Upper lobe of left lung (tissue), 6 donors: Measurements from ENCODE around the gene RRAGA. TPM values are rescaled to one million over a fixed set of nuclear protein-coding genes. Genes with fewer than 3 reads are reported as not detected.
A peak's percentile ranks its signal among the peaks of the same experiment; 100 is the strongest.

Experiments
- ATAC-seq, 2 donors: fragments of 200-7000 bp; cut with Tn5 transposase; one replicate each; pipeline ENCODE4 v1.9.1; 2022; ENCODE audit warnings: mild to moderate bottlenecking in 2 of 2, moderate library complexity in 2 of 2; ENCODE audit not compliant: low FRiP score in 2 of 2
- DNase-seq, 2 donors: peaks; one replicate each; pipeline ENCODE4 v3.0.0-alpha.2; 2019 to 2020
- H3K27ac ChIP-seq, 4 donors: fragments of 200-600 bp; sonication (generic); one replicate each; pipeline ENCODE4 v1.5.1; 2016 to 2019
- H3K27me3 ChIP-seq, 4 donors: fragments of 200-600 bp; sonication (generic); one replicate each; pipeline ENCODE4 v1.5.1; 2017 to 2019
- H3K36me3 ChIP-seq, 4 donors: fragments of 200-600 bp; sonication (generic); one replicate each; pipeline ENCODE4 v1.5.1; 2016 to 2019
- H3K4me1 ChIP-seq, 4 donors: fragments of 200-600 bp; sonication (generic); one replicate each; pipeline ENCODE4 v1.5.1; 2018 to 2019
- H3K4me3 ChIP-seq, 4 donors: fragments of 200-600 bp; sonication (generic); one replicate each; pipeline ENCODE4 v1.5.1; 2017 to 2019; ENCODE audit warnings: mild to moderate bottlenecking in 2 of 4, moderate library complexity in 1 of 4
- H3K9me3 ChIP-seq, 4 donors: fragments of 200-600 bp; sonication (generic); one replicate each; pipeline ENCODE4 v1.5.1; 2018 to 2019
- CTCF ChIP-seq, 6 experiments: fragments of 450-650 bp in 4 of 6; fragments of 200-600 bp in 2 of 6; sonication (generic) in 2 of 6; IDR thresholded peaks; one replicate each; pipeline ENCODE4 v1.5.1; 2016 to 2019; ENCODE audit warnings: antibody characterized with exemption in 6 of 6
- EP300 ChIP-seq, 4 donors: sonication (generic); formaldehyde crosslinking; IDR thresholded peaks; one replicate each; pipeline ENCODE4 v1.5.1; 2017; ENCODE audit warnings: antibody characterized with exemption in 4 of 4, control low read depth in 2 of 4
- POLR2A ChIP-seq, 4 donors: fragments of 450-650 bp; IDR thresholded peaks; one replicate each; pipeline ENCODE4 v1.5.1; 2016 to 2017; ENCODE audit warnings: antibody characterized with exemption in 4 of 4, mild to moderate bottlenecking in 2 of 4
- POLR2AphosphoS5 ChIP-seq, 2 donors: sonication (generic); formaldehyde crosslinking; IDR thresholded peaks; one replicate each; pipeline ENCODE4 v1.5.1; 2017; ENCODE audit warnings: antibody characterized with exemption in 2 of 2
- WGBS, 2 donors: methylation state at CpG; one replicate each; pipeline ENCODE4 v1.1.5; 2017 to 2018; 5-methylcytosine and 5-hydroxymethylcytosine counted together
- total RNA-seq, 6 donors: library from RNA; depleted of rRNA in 4 of 6; stranded (reverse); fragments of >200 nt in 4 of 6; gene quantifications; one replicate each; pipeline versions ENCODE4 v1.1.0 to v1.2.1, GENCODE V29; 2016 to 2021
- donor health status: DM: no; HTN: no; CAD: no; lungs with moderate emphysema.
- donor health status: DM: no; HTN: yes; CAD: no; lungs with severe emphysema.

Gene RRAGA
- total RNA-seq, 6 donors from 2014 or later = 31.4 to 76.0 (median 48.5) TPM

GRCh38 chr9:19027825-19028224, 21.4 kb upstream of the RRAGA start:
- no peak for TF ChIP-seq EP300 (IDR thresholded peaks at IDR 0.05)
- no peak for TF ChIP-seq CTCF (IDR thresholded peaks at IDR 0.05)
- TF ChIP-seq POLR2A (IDR thresholded peaks at IDR 0.05) = no peak
- TF ChIP-seq POLR2AphosphoS5 (IDR thresholded peaks at IDR 0.05) = no peak
- DNase-seq = peak in 1 of 2 donors; percentile 73
- no peaks in the 10 kb centered on the region for H3K9me3 ChIP-seq
- H3K27ac ChIP-seq = no peak overlapping the region
- peaks cover 0 to 6% (median 0%) of the 10 kb centered on the region in 4 donors for H3K4me1 ChIP-seq
- H3K4me3 ChIP-seq = no peak overlapping the region
- H3K27me3 ChIP-seq = no peaks in the 10 kb centered on the region
- H3K36me3 ChIP-seq = no peaks in the 10 kb centered on the region
- peak in 1 of 2 donors; percentile 56 for ATAC-seq
- WGBS, 2 donors = 95 to 97% methylated on average over 11 to 22 of the region's 22 CpGs

DNA sequence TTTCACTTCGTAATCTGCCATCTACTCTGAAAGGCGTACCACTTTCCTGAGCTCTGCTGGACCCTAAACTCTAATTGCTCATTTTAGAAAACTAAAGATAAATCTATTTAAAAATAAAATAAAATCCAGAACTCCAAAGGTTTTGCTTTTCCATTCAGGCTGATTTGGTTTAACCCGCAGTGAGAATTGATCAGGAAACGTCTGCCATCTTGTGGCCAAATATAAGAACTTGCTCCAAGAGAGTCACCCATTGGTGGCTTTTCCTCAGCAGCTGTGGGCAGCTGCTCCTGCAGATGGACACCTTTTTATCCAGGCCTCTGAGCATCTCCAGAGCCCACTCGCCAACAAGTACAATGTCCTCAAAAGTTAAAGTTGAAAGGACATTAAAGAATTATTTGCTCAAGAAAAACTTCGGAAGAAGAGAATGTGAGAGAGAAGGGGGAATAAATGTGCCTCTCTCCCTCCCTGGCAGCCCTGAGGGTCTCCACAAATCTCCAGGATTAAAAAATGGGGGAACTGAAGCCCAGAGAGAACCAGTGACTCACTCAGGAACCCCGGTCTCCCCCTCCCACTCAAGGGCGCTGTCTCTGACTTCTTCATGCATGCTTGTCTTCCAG, 20.3 kb upstream of the RRAGA start:
- 37 to 40% methylated on average over 8 of the region's 8 CpGs for WGBS, 2 donors
- Histone ChIP-seq H3K4me1 (peaks cover 0 to 6% (median 0%) of the 10 kb centered on the region in 4 donors), H3K9me3 (no peaks in the 10 kb centered on the region), H3K27me3 (no peaks in the 10 kb centered on the region), H3K4me3 (no peak overlapping the region), H3K36me3 (no peaks in the 10 kb centered on the region), H3K27ac (no peak overlapping the region)
- TF ChIP-seq POLR2AphosphoS5 (IDR thresholded peaks at IDR 0.05) (no peak), CTCF (IDR thresholded peaks at IDR 0.05) (peak; percentile 48 to 70 (median 67))
- ATAC-seq = peak in 1 of 2 donors; percentile 79
- peak in 1 of 2 donors; percentile 26 for DNase-seq

DNA sequence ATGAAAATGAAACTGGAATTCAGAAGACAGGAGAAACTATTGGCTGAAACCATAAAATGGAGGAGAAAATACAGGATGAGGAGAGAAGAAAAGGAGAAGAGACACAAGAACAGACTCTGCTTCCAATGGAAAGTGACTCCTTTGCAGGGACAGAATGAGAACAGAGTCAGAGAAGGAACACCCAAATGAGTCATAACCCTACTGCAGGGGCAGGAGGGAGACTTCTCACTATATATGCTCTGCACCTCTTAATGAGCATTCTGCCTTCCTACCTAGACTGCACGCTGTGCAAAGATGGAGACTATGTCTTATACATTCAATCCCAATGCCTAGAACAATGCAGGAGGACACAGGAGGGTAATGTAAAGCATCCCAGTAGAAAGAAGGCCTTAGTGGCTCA, 18.3 kb upstream of the RRAGA start:
- Histone ChIP-seq H3K4me1 (peaks cover 0 to 6% (median 0%) of the 10 kb centered on the region in 4 donors), H3K27ac (no peak overlapping the region), H3K9me3 (no peaks in the 10 kb centered on the region), H3K4me3 (no peak overlapping the region), H3K36me3 (no peaks in the 10 kb centered on the region), H3K27me3 (no peaks in the 10 kb centered on the region)
- ATAC-seq (no peak), DNase-seq (no peak)
- 83 to 96% methylated on average over 1 of the region's 1 CpG for WGBS, 2 donors
- TF ChIP-seq POLR2A (IDR thresholded peaks at IDR 0.05) (no peak), POLR2AphosphoS5 (IDR thresholded peaks at IDR 0.05) (no peak), CTCF (IDR thresholded peaks at IDR 0.05) (no peak)

DNA sequence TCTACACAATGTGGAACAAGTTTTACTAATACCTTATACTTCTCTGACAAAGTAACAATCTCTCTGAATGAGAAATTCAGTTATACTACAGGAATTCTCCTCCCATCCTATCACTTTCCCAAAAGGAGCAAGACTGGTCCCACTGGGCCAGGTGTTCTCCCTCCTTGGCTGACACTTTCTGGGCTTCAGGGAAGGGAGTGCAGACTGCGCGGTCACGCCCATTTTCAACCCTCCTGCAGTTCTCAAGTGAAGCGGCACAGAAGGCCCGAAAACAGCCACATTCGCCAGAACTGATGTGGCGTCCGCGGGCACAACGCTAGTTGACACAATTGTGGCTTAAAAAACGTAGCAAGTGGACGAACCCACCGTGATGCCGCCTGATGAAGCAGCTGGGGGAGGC, 16.8 kb upstream of the RRAGA start:
- Histone ChIP-seq H3K9me3 (no peaks in the 10 kb centered on the region), H3K4me1 (peaks cover 0 to 6% (median 0%) of the 10 kb centered on the region in 4 donors), H3K36me3 (no peaks in the 10 kb centered on the region), H3K4me3 (no peak overlapping the region), H3K27me3 (no peaks in the 10 kb centered on the region), H3K27ac (no peak overlapping the region)
- ATAC-seq = no peak
- WGBS, 2 donors = 70 to 81% methylated on average over 14 of the region's 14 CpGs
- TF ChIP-seq POLR2AphosphoS5 (IDR thresholded peaks at IDR 0.05) (no peak), CTCF (IDR thresholded peaks at IDR 0.05) (no peak), POLR2A (IDR thresholded peaks at IDR 0.05) (no peak), EP300 (IDR thresholded peaks at IDR 0.05) (no peak)
- no peak for DNase-seq

DNA sequence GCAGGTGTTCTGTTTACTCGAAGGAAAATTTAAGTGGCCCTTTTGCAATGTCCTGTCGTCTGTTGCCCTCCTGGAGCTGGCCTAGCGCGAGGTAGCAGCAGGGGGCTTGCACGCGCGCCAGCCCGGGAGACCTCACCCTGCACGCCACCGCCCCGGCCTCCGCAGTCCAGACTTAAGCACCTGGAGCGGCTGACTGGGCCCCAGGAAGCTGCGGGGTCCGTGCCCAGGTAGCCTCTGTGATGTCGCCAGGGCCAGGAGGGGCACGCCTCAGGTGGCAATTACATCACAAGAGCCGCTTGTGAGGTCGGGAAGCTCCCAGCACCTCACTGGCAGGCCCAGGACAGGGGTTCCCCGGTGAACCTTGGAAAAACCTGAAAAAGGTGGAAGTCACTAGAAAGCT, 16.2 kb upstream of the RRAGA start, which contains the start of gene SAXO1:
Gene SAXO1 (minus strand): TSS at position 195 of the 400 bp plus-strand sequence. CDS start 301 bp downstream, outside the sequence.
- Histone ChIP-seq H3K27me3 (no peaks in the 10 kb centered on the region), H3K4me3 (no peak within 1 kb of the TSS), H3K4me1 (peaks cover 0 to 6% (median 0%) of the 10 kb centered on the region in 4 donors), H3K36me3 (no peaks in the 10 kb centered on the region), H3K27ac (no peak within 1 kb of the TSS), H3K9me3 (no peaks in the 10 kb centered on the region)
- TF ChIP-seq EP300 (IDR thresholded peaks at IDR 0.05) = no peak
- TF ChIP-seq POLR2AphosphoS5 (IDR thresholded peaks at IDR 0.05) = no peak
- TF ChIP-seq CTCF (IDR thresholded peaks at IDR 0.05) = no peak
- no peak for TF ChIP-seq POLR2A (IDR thresholded peaks at IDR 0.05)
- ATAC-seq = peak; percentile 25 to 71
- 59 to 73% methylated on average over 4 to 20 of the region's 20 CpGs for WGBS, 2 donors
- DNase-seq = peak in 1 of 2 donors; percentile 83
